IPS-18c (cell line): ENCODE data around the gene PIGZ.

Experiments
- H3K4me3 ChIP-seq: 2 replicates; pipeline ENCODE4 v1.7.0; 2013; ENCODE audit warnings: low read depth, mild to moderate bottlenecking, low read length, moderate library complexity; ENCODE audit not compliant: insufficient read depth
- H3K9me3 ChIP-seq: one replicate; pipeline ENCODE4 v1.6.1; 2013; ENCODE audit warnings: mild to moderate bottlenecking, low read length, moderate library complexity; ENCODE audit not compliant: control insufficient read depth, insufficient read depth

The PIGZ gene

GRCh38 chr3:196968233-196969133 is at the start of gene PIGZ:
PIGZ (minus strand) TSS chr3:196968833; CDS start chr3:196952031, 16,802 bp downstream.
- peak within 1 kb of the TSS; percentile 59 for H3K4me3 ChIP-seq

GRCh38 chr3:197017003-197017402 is 48.4 kb upstream of the PIGZ start:
- Histone ChIP-seq H3K9me3 (no peaks in the 10 kb centered on the region), H3K4me3 (no peak overlapping the region)

More at GRCh38 chr3:196968233-196969133, at the start of gene PIGZ:
- no peaks in the 10 kb centered on the region for H3K9me3 ChIP-seq

- no peaks in the 10 kb centered on the region for H3K9me3 ChIP-seq
- no peak overlapping the region for H3K4me3 ChIP-seq
Measured at GRCh38 chr3:197015790-197016736, 47.4 kb upstream of the PIGZ start.

GRCh38 chr3:197014942-197015575 is 46.4 kb upstream of the PIGZ start:
- Histone ChIP-seq H3K4me3 (no peak overlapping the region), H3K9me3 (no peaks in the 10 kb centered on the region)

GRCh38 chr3:197014024-197014423 is 45.4 kb upstream of the PIGZ start:
- Histone ChIP-seq H3K9me3 (no peaks in the 10 kb centered on the region), H3K4me3 (no peak overlapping the region)

GRCh38 chr3:197012540-197012883 is 43.9 kb upstream of the PIGZ start:
- H3K9me3 ChIP-seq: no peaks in the 10 kb centered on the region
- no peak overlapping the region for H3K4me3 ChIP-seq

- no peaks in the 10 kb centered on the region for H3K9me3 ChIP-seq
- no peak overlapping the region for H3K4me3 ChIP-seq
Measured at GRCh38 chr3:197011780-197012539, 43.3 kb upstream of the PIGZ start.

GRCh38 chr3:197010556-197011351 is 42.1 kb upstream of the PIGZ start:
- Histone ChIP-seq H3K4me3 (no peak overlapping the region), H3K9me3 (no peaks in the 10 kb centered on the region)

- H3K4me3 ChIP-seq: no peak overlapping the region
- H3K9me3 ChIP-seq: no peaks in the 10 kb centered on the region
Measured at GRCh38 chr3:197009532-197010019, 40.9 kb upstream of the PIGZ start.

GRCh38 chr3:197008436-197009209 is 40.0 kb upstream of the PIGZ start:
- H3K9me3 ChIP-seq: no peaks in the 10 kb centered on the region
- H3K4me3 ChIP-seq: no peak overlapping the region

- Histone ChIP-seq H3K9me3 (no peaks in the 10 kb centered on the region), H3K4me3 (no peak overlapping the region)
Measured at GRCh38 chr3:197007953-197008352, 39.3 kb upstream of the PIGZ start.

GRCh38 chr3:197007296-197007940 is 38.8 kb upstream of the PIGZ start:
- Histone ChIP-seq H3K9me3 (no peaks in the 10 kb centered on the region), H3K4me3 (no peak overlapping the region)

GRCh38 chr3:197006860-197007259 is 38.2 kb upstream of the PIGZ start:
- no peak overlapping the region for H3K4me3 ChIP-seq
- no peaks in the 10 kb centered on the region for H3K9me3 ChIP-seq

GRCh38 chr3:197006446-197006845 is 37.8 kb upstream of the PIGZ start:
- H3K4me3 ChIP-seq: no peak overlapping the region

More at GRCh38 chr3:197006446-197006845, 37.8 kb upstream of the PIGZ start:
- H3K9me3 ChIP-seq: no peaks in the 10 kb centered on the region
